ENCODE measurements around the gene PKNOX2.

The PKNOX2 gene

GRCh38 chr11:125264100-125265022 lies 99.8 kb downstream of the PKNOX2 start:
- no peak for DNase-seq

GRCh38 chr11:125267548-125267947 lies 103.0 kb downstream of the PKNOX2 start:
- no peak for DNase-seq

- DNase-seq = no peak
Observed at GRCh38 chr11:125268611-125269010, 104.1 kb downstream of the PKNOX2 start.

GRCh38 chr11:125270106-125270505 lies 105.6 kb downstream of the PKNOX2 start:
- no peak for DNase-seq

- no peak for DNase-seq
Observed at GRCh38 chr11:125270711-125271110, 106.2 kb downstream of the PKNOX2 start.

GRCh38 chr11:125271483-125272091 lies 107.0 kb downstream of the PKNOX2 start:
- no peak for DNase-seq

- DNase-seq = no peak
Observed at GRCh38 chr11:125272092-125272491, 107.5 kb downstream of the PKNOX2 start.

GRCh38 chr11:125272821-125273220 lies 108.3 kb downstream of the PKNOX2 start:
- no peak for DNase-seq

- DNase-seq = no peak
Observed at GRCh38 chr11:125273519-125274000, 109.0 kb downstream of the PKNOX2 start.

- no peak for DNase-seq
Observed at GRCh38 chr11:125274309-125274708, 109.8 kb downstream of the PKNOX2 start.

- no peak for DNase-seq
Observed at GRCh38 chr11:125274774-125275173, 110.2 kb downstream of the PKNOX2 start.

GRCh38 chr11:125275905-125276618 lies 111.5 kb downstream of the PKNOX2 start:
- no peak for DNase-seq

GRCh38 chr11:125276619-125276976 lies 112.0 kb downstream of the PKNOX2 start:
- no peak for DNase-seq

GRCh38 chr11:125279676-125280418 lies 115.3 kb downstream of the PKNOX2 start:
- no peak for DNase-seq

- no peak for DNase-seq
Observed at GRCh38 chr11:125280646-125281045, 116.1 kb downstream of the PKNOX2 start.

- DNase-seq = no peak
Observed at GRCh38 chr11:125281831-125282595, 117.5 kb downstream of the PKNOX2 start.

- DNase-seq = no peak
Observed at GRCh38 chr11:125282596-125282914, 118.0 kb downstream of the PKNOX2 start.

GRCh38 chr11:125284245-125284850 lies 119.8 kb downstream of the PKNOX2 start:
- no peak for DNase-seq

- DNase-seq = no peak
Observed at GRCh38 chr11:125285844-125286243, 121.3 kb downstream of the PKNOX2 start.

GRCh38 chr11:125286486-125286885 lies 121.9 kb downstream of the PKNOX2 start:
- DNase-seq = no peak

GRCh38 chr11:125287491-125288210 lies 123.1 kb downstream of the PKNOX2 start:
- no peak for DNase-seq

Data from stimulated activated CD4-positive, alpha-beta T cell treated with anti-CD3 and anti-CD28 coated beads, Interleukin-2, amount 100 ng/mL, for 24 hours (primary cell).